WERI-Rb-1 (cell line): ENCODE data around the gene LGR6.
A peak's percentile ranks its signal among the peaks of the same experiment; 100 is the strongest.

Experiments used
- DNase-seq: peaks from one replicate; pipeline ENCODE4 v3.0.0-alpha.2; 2020
- H3K27ac ChIP-seq: fragments of 250-450 bp; sonication (Bioruptor Pico); 2 replicates; pipeline ENCODE4 v1.5.1; 2020; ENCODE audit warnings: mild to moderate bottlenecking, moderate library complexity
- H3K27me3 ChIP-seq: fragments of 250-450 bp; sonication (Bioruptor Pico); 2 replicates; pipeline ENCODE4 v1.5.1; 2021; ENCODE audit warnings: mild to moderate bottlenecking, low read depth, moderate library complexity; ENCODE audit not compliant: insufficient read depth, severe bottlenecking
- H3K36me3 ChIP-seq: fragments of 250-450 bp; sonication (Bioruptor Pico); 2 replicates; pipeline ENCODE4 v1.5.1; 2020; ENCODE audit warnings: mild to moderate bottlenecking, moderate library complexity
- H3K4me3 ChIP-seq: 2 replicates; pipeline ENCODE4 v1.5.1; 2011; ENCODE audit warnings: low read depth, mild to moderate bottlenecking, control low read depth, low read length
- H3K9me3 ChIP-seq: fragments of 250-450 bp; sonication (Bioruptor Pico); 2 replicates; pipeline ENCODE4 v1.5.1; 2021; ENCODE audit warnings: mild to moderate bottlenecking, moderate library complexity; ENCODE audit not compliant: severe bottlenecking
- TF ChIP-seq, protein P1 (sequence below): IDR thresholded peaks from 2 replicates; pipeline ENCODE4 v1.5.1; 2011; ENCODE audit warnings: low read depth, mild to moderate bottlenecking, control low read depth, inconsistent platforms, low read length

LGR6 gene

DNA sequence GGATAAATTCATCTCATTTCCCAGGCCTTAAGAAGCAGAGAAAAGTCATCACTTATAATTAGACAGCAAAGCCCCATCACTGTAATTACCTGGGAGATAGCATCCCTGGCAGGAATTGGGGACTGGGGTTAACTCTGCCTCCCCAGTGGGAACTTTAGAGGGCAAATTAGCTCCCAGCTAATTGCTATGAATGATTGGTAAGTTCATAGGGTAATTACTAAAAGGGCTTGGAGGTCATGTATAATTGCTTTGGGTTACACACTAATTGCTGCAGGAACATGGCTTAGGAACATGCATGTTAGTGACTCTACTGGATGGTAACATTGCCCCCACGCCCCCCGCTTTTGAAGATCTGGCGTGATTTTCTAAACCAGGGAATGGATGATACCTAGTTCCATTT, 83.3 kb downstream of the LGR6 start:
- Histone ChIP-seq H3K27me3 (no peaks in the 10 kb centered on the region), H3K9me3 (no peaks in the 10 kb centered on the region), H3K27ac (peak overlapping the region; percentile 92), H3K4me3 (no peak overlapping the region), H3K36me3 (no peaks in the 10 kb centered on the region)
- TF ChIP-seq, protein P1, sequence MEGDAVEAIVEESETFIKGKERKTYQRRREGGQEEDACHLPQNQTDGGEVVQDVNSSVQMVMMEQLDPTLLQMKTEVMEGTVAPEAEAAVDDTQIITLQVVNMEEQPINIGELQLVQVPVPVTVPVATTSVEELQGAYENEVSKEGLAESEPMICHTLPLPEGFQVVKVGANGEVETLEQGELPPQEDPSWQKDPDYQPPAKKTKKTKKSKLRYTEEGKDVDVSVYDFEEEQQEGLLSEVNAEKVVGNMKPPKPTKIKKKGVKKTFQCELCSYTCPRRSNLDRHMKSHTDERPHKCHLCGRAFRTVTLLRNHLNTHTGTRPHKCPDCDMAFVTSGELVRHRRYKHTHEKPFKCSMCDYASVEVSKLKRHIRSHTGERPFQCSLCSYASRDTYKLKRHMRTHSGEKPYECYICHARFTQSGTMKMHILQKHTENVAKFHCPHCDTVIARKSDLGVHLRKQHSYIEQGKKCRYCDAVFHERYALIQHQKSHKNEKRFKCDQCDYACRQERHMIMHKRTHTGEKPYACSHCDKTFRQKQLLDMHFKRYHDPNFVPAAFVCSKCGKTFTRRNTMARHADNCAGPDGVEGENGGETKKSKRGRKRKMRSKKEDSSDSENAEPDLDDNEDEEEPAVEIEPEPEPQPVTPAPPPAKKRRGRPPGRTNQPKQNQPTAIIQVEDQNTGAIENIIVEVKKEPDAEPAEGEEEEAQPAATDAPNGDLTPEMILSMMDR = no peak
- DNase-seq = peak; percentile 34

DNA sequence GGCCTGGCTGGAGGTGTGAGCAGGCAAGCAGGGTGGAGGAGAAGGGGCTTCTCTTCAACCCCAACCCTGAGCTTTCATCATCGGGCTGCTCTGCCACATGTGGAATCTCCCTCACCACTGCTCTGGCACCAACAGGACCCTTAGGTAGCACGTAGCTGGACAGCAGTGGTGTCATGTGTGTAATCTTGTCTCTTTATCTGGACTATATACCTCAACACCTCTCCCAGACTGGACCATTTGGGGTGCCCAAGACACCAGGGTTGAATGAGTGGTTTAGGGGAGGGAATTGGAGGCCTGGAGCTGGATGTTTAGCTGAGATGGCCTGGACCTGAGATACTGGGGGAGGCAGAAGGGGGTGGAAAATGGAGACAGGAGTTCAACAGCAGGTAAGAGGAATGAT, 85.2 kb downstream of the LGR6 start:
- Histone ChIP-seq H3K36me3 (no peaks in the 10 kb centered on the region), H3K27ac (no peak overlapping the region), H3K27me3 (no peaks in the 10 kb centered on the region)

DNA sequence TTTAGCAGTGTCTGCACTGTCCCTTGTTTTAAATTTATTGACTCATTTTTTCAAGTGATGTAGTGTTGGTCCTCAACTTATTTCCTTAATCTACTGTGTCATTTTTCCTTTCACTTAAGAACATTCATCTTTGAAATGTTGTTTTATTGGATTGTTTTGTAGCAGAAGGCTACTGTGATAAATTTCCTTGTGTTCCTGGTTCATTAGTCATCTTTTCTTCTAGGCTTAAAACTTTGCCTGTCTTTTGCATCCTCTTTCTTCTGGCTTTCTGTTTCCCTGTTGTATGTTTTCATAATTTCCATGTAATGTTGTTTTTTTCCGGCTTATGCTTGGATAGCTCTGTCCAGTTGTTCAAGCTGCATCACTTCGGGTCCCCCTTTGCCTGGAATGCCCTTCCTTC, 86.2 kb downstream of the LGR6 start:
- no peak overlapping the region for H3K4me3 ChIP-seq
- no peaks in the 10 kb centered on the region for H3K9me3 ChIP-seq
- TF ChIP-seq, protein P1 = no peak
- H3K27ac ChIP-seq = no peak overlapping the region
- no peaks in the 10 kb centered on the region for H3K27me3 ChIP-seq
- no peaks in the 10 kb centered on the region for H3K36me3 ChIP-seq
- DNase-seq = no peak

More for the DNA sequence above, 85.2 kb downstream of the LGR6 start:
- TF ChIP-seq, protein P1 = no peak
- H3K4me3 ChIP-seq = no peak overlapping the region
- no peaks in the 10 kb centered on the region for H3K9me3 ChIP-seq
- peak; percentile 15 for DNase-seq

DNA sequence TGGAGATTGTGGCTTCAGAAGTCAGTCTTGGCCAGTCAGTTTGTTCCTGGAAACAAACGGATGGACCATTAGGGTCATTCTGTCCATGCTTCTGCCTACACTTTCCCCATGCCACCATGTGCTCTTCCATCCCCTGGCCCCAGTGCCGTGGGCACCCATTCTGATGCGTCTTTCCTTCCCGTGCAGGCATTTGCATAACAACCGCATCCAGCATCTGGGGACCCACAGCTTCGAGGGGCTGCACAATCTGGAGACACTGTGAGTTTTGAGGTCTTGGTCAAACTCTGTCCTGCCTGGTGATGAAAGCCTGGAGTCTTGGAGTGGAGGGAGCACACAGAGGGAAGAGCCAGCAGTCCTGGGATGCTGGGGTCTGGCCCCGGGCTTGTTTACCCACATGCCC, 87.0 kb downstream of the LGR6 start:
- no peak overlapping the region for H3K27ac ChIP-seq
- DNase-seq = peak; percentile 22
- no peaks in the 10 kb centered on the region for H3K36me3 ChIP-seq
- no peaks in the 10 kb centered on the region for H3K9me3 ChIP-seq
- no peaks in the 10 kb centered on the region for H3K27me3 ChIP-seq
- no peak overlapping the region for H3K4me3 ChIP-seq
- TF ChIP-seq, protein P1 = no peak

DNA sequence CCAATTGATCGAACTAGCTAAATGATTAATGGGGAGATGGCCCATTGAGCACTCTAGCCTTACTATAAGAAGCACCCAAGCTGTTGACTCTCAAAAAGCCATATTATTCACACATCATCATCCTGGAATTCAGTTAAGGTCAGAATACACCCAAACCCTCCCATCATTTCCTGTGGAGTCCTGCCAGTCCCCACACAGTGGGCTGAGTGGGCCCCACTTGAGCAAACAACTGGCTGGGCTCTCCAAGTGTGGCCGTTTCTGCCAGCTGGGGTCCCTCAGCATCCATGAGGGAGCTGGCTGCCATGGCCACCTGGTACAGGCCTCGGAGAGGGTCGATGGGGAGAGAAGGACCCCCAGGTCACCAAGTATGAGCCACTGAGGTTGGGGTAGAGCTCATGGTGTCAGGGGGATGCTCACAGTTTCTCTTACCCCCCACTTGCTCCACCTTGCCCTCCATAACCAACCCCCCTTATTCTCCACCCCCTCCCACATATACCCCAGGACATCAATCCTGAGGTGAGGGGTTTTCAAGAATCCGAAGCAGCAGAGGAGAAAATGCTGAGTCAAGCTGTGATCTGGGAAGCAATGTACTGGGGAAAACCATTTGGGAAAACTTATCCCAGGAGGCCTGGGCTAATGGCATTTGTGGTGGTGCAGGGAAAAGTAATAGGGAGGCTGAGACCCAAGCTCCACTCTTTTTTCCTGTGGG, 87.9 kb downstream of the LGR6 start:
- no peaks in the 10 kb centered on the region for H3K27me3 ChIP-seq

More for the DNA sequence above, 87.9 kb downstream of the LGR6 start:
- Histone ChIP-seq H3K27ac (no peak overlapping the region), H3K9me3 (no peaks in the 10 kb centered on the region), H3K4me3 (no peak overlapping the region), H3K36me3 (no peaks in the 10 kb centered on the region)
- TF ChIP-seq, protein P1 = no peak
- peak; percentile 17 for DNase-seq
